ENCODE measurements around the gene C2CD4B.

GRCh38 chr15:62187425-62187824 lies 22.3 kb upstream of the C2CD4B start:
- TF ChIP-seq, protein P1, sequence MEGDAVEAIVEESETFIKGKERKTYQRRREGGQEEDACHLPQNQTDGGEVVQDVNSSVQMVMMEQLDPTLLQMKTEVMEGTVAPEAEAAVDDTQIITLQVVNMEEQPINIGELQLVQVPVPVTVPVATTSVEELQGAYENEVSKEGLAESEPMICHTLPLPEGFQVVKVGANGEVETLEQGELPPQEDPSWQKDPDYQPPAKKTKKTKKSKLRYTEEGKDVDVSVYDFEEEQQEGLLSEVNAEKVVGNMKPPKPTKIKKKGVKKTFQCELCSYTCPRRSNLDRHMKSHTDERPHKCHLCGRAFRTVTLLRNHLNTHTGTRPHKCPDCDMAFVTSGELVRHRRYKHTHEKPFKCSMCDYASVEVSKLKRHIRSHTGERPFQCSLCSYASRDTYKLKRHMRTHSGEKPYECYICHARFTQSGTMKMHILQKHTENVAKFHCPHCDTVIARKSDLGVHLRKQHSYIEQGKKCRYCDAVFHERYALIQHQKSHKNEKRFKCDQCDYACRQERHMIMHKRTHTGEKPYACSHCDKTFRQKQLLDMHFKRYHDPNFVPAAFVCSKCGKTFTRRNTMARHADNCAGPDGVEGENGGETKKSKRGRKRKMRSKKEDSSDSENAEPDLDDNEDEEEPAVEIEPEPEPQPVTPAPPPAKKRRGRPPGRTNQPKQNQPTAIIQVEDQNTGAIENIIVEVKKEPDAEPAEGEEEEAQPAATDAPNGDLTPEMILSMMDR (IDR thresholded peaks at IDR 0.05), result no peak
- TF ChIP-seq ZFX (IDR thresholded peaks at IDR 0.05; ENCODE audit: borderline replicate concordance), result no peak
